HG02885 (cell line): ENCODE data around the gene CCDC50.

Source experiments
- ATAC-seq: cut with Tn5 transposase; IDR thresholded peaks from one replicate; pipeline ENCODE4 v1.9.1; 2021; ENCODE audit warnings: mild to moderate bottlenecking; ENCODE audit not compliant: unreplicated experiment, poor library complexity

The CCDC50 gene

DNA sequence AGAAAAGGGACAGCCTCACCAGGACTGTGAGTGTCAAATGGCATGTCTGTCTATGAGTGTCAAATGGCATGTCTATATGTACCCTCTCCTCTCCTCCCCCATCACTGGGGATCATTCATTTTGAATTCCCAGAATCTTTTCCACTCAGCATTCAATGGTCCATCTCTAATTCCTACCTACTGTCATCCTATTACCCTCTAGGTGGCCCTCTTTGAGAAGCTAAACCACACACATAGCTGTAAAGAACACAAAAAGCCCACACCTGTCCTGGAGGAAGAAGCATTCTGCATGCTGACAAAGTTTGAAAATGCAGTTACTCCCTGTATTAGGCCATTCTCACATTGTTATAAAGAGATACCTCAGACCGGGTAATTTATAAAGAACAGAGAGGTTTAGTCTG, 85.5 kb downstream of the CCDC50 start:
- ATAC-seq = no peak

DNA sequence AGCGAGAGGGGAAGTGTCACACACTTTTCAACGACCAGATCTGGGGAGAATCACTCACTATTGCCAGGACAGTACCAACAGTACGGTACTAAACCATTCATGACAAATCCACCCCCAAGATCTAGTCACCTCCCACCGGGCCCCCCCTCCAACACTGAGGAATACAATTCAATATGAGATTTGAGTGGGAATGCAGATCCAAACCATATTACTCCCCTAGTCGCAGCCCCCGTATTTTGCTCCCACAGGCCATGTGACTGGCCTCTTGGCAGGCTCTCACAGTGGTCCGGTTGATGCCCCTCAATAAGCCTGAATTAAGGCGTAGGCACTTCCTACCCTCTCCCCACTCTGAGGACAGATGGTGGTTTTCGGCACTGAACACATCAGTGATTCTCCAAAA, 86.4 kb downstream of the CCDC50 start:
- ATAC-seq = no peak

DNA sequence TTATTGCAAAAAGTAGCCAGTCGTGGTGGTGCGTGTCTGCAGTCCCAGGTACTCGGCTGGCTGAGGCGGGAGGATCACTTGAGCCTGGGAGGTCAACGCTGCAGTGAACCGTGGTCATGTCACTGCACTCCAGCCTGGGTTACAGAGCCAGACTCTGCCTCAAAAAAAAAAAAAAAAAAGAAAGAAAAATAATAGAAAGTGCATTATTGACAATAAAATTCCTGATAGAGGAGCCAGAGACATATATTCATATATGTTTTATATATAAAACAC, 88.2 kb downstream of the CCDC50 start:
- no peak for ATAC-seq

DNA sequence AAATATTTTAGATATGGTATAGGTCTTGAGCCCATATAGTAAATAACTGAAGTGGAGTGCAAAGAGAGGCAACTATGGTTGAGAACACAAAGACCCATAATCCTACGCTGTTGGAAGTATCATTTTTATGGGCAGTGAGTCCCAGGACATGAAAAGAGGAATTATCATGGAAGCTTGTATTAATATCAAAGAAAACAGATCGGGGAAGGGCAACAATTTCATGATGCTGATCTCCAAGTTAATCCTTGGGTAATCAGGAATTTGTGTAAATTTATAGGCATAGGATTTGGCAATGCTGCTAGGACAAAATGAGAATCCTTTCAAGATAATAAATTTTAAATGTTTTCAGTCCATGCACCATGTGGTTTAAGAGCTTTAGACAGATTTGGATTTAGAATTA, 91.6 kb downstream of the CCDC50 start:
- no peak for ATAC-seq

DNA sequence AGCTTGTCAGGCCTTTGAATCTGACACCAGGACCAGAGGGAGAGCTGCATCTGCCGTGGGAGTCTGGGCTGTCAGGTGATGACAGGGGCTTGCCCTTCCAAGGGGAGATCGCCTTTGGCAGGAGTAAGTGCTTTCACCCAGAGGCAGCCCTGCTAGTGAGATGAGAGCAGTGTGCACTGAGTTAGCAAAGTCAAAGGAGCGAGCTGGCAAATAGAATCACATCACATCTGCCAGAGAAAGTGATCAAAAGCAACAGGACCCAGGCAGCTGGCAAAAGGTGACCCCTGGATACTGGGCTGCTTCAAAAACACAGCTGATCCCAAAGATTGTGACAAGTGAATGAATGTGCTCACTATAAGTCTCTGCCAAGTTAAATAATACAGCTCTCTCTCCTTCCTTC, 95.7 kb downstream of the CCDC50 start:
- ATAC-seq = no peak

DNA sequence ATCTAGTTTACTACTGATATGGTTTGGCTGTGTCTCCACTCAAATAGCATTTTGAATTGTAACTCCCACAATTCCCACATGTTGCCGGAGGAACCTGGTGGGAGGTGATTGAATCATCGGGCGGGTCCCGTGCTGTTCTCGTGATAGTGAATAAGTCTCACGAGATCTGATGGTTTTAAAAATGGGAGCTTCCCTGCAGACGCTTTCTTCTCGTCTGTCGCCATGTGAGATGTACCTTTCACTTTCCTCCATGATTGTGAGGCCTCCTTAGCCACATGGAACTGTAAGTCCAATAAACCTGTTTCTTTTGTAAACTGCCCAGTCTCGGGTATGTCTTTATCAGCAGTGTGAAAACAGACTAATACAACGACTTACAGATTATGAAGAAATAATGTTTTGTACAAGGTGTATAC, 96.1 kb downstream of the CCDC50 start:
- no peak for ATAC-seq

DNA sequence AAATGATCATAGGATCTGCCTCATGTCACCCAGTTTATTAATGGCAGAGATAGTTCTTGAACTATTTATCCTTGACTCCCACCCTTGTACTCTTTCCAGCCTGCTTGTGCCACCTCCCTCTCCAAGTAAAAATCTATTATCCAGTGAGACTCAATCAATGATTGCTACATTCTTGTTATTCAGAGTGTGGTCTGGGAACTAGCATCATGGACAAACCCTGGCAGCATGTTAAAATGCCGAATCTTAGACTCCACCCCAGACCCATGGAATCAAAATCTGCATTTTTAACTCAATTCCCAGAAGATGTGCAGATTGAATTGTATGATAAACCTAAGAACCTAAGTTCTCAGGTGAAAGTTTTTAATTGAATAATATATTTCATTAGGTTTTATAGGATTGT, 97.1 kb downstream of the CCDC50 start:
- no peak for ATAC-seq

DNA sequence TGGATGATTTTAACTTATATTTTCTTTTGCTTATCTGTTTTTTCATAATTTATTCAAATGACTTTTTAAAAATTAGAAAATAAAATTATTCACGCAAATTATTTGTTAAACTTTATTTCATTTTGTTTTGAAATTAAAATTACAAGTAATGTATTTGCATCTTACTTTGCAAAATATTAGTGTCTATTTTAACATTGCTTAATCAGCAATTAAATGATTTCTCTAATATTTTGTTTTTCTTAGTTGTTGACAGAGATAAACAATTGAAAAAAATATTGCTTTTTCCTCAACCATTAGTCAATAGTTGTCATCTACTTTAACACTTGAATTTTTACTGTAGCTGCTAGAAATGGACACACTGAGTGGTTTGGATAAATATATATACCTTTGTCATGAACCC, 99.0 kb downstream of the CCDC50 start:
- no peak for ATAC-seq

DNA sequence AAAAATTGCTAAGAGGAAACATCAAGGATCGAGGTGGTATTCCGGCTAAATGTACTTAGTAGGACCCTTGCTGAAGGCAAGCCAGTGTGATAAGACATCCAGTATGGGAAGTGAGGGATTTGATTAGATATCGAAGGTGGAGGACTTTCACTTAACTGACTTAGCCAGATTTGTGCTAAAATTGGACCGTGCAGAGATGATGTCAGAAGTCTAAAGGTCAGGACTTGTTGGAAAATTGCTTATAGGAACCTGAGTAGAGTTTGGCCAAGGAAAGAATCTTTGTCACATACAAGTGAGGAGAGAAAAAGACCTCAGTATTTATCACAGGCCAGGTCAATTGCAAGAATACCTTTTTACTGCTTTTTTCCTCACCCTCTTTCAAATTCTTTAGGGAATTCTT, 100.9 kb downstream of the CCDC50 start:
- no peak for ATAC-seq

DNA sequence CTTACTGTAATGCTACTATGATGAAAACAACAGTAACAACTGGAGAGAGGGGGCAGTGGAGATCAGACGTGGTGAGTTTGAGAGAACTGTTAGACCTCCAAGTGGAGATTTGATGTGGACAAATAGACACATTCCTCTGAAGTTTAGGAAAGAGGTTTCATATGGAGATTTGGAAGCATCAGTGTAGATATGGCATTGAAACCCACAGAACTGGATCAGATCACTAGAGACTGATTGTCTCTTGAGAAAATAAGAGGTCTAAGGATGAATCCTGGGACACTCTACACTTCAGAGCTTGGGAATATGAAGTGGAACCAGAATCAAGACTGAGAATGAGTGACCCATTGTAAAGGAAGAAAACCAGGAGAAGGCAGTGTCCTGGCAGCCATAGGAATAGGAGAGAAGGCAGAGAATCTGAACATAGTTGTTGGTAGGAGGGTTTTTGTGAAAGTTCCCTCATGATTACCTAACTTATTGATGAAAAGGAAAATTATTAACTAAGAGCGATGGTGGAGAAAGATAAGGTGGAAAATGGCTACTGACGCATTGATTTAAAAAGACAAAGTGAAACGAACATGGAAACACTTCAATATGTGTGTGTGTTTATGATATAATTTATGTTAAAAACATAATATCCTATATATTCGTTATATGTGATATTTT, 102.1 kb downstream of the CCDC50 start:
- no peak for ATAC-seq

DNA sequence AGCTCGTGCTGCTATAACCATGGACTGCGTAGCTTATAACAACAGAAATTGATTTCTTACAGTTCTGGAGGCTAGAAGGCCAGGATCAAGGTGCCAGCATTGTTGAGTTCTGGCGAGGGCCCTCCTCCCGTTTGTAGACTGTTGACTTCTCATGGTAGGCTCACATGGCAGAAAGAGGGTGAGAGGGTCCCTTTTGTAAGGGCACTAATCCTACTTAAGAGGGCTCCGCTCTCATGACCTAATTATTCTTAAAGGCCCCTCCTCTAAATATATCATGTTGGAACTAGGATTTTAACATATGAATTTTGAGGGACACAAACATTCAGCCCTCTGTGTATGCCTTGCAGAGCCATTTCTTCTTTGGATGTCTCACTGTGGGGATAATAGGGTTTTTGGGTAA, 103.0 kb downstream of the CCDC50 start:
- no peak for ATAC-seq

DNA sequence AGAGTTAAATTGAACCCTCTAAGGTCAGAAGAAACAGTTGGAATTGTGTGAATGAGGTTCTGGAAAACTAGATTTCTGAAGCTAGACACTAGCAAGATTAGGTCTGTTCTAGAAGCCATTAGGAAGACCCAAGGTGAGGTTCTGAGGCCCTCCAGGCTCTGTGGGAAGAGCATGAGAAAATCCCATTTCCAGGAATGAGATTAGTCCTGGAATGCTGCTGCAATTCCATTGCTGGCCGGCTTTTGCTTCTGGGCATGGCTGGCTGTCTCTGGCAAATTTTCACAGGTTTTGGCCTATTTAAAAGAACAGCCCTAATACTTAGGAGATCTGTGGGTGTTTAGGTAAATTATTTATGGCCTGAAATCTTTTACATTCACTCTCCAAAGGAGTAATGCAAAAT, 104.8 kb downstream of the CCDC50 start:
- no peak for ATAC-seq

DNA sequence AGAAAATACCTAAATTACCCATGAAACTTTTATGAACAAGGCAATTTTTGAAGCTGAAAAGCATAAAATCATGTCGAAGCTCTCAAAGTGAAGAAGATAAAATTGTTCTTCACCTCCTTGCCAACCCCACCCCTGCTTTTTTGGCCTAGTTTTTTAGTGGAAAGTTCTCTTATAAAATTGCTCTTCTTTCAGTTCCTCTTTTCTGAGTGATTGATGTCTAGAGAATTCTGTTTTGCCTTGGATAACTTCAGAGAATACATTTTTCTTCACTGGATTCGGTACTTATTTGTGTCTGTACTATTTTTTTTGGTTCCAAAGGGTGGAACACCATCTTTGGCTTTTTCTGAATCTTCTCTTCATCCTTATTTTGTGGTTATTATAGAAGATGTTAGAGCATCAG, 106.8 kb downstream of the CCDC50 start:
- ATAC-seq = no peak

DNA sequence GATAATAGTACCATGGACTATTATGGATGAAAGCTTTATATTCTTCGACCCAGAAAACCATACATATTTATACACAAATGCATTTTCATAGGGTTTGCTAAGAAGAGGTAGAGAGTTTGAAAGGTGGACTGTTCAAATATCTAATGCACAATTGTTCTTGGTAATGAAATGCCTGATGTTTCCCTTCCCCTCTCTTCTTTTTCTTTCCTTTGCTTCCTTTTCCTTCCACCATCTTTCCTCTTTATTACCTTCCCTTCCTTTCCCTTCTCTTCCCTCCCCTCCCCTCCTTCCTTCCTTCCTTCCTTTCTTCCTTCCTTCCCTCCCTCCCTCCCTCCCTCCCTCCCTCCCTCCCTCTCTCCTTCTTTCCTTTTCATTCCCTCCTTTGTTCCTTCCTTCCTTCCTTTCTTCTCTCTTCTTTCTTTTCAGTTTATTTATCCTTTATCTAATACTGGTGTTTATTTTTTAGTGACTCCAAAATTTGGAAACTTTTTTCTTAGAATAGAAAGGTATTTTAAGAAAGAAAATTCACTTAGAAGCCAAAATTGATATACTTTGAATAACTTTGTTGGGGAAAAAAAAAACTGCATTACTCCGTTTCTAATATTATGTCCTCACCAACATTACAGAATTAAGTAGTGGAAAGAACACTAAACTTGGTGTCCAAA, 109.1 kb downstream of the CCDC50 start:
- ATAC-seq = no peak

DNA sequence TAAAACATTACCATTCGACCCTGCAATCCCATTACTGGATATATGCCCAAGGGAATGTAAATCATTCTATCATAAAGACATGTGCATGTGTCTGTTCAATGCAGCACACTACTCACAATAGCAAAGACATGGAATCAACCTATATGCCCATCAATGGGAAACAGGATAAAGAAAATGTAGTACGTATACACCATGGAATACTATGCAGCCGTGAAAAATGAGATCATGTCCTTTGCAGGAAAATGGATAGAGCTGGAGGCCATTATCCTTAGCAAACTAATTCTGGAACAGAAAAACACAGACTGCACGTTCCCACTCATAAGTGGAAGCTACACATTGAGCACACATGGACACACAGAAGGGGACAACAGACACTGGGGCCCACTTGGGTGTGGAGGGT, 111.3 kb downstream of the CCDC50 start:
- ATAC-seq = no peak

DNA sequence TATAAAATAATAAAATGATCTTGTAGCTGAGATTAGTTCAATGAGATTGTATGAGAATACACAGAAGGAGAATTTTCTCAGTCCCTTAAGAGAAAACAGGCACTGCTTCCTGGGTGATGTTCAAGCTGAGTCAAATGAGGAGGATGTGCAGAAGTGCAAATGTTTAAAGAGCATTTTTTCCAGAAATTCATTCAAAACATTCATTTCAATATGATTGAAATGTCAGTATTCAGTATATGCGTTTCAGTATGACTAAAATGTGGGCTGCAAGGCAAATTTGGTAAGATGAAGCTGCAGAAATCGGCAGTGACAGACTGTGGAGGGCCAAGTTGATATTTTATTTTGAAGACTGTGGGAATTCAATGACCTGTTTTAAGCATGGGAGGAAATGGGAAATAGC, 112.5 kb downstream of the CCDC50 start:
- no peak for ATAC-seq

DNA sequence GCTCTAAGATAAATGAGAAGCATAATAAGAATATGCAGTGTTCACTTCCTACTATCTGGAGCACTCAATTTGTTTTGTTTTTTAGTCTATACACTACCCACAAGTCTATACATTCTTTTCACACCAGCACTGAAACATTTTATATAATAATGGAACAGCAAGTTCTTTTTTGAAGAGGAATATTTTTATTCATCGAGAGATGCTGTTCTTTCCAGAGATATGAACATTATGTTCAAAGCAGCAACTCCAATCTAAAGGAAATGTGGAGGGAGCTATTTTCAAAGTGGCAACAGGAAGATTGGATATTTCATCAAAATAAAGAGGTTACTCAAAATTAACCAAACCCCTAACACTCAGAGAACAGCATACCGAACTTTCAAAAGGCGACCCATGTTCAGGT, 115.4 kb downstream of the CCDC50 start:
- no peak for ATAC-seq
